Transverse colon (tissue), 4 donors: ENCODE data around the gene CRYGS. TPM values are rescaled to one million over a fixed set of nuclear protein-coding genes. Genes with fewer than 3 reads are reported as not detected.

Experiments used
- DNase-seq: peaks from one replicate; pipeline ENCODE4 v3.0.0-alpha.2; 2019
- H3K27ac ChIP-seq, 4 donors: fragments of 200-600 bp; sonication (generic); 2 replicates each; pipeline ENCODE4 v1.5.1; 2016 to 2018; ENCODE audit warnings: inconsistent platforms in 4 of 4
- H3K27me3 ChIP-seq: fragments of 200-600 bp; sonication (generic); 2 replicates; pipeline ENCODE4 v1.5.1; 2017; ENCODE audit warnings: inconsistent platforms
- H3K36me3 ChIP-seq, 4 donors: fragments of 200-600 bp; sonication (generic); 2 replicates each; pipeline ENCODE4 v1.5.1; 2017 to 2019; ENCODE audit warnings: inconsistent platforms in 4 of 4
- H3K4me1 ChIP-seq, 4 donors: fragments of 200-600 bp; sonication (generic); 2 replicates each; pipeline ENCODE4 v1.5.1; 2017 to 2020; ENCODE audit warnings: inconsistent platforms in 4 of 4
- H3K4me3 ChIP-seq, 4 donors: fragments of 200-600 bp; sonication (generic); 1 replicate in 1 of 4; 2 replicates in 3 of 4; pipeline versions ENCODE4 v1.5.1 to v1.6.1; 2017 to 2019; ENCODE audit warnings: inconsistent platforms in 4 of 4
- H3K9me3 ChIP-seq, 2 donors: fragments of 200-600 bp; sonication (generic); 2 replicates each; pipeline ENCODE4 v1.5.1; 2017 to 2019; ENCODE audit warnings: inconsistent platforms in 2 of 2
- CTCF ChIP-seq, 5 experiments: fragments of 200-600 bp in 3 of 5; fragments of 450-650 bp in 2 of 5; sonication (generic) in 3 of 5; IDR thresholded peaks; 1 replicate in 2 of 5; 2 replicates in 3 of 5; pipeline ENCODE4 v1.5.1; 2016 to 2017; ENCODE audit warnings: antibody characterized with exemption in 5 of 5, inconsistent platforms in 3 of 5, mild to moderate bottlenecking in 2 of 5, moderate library complexity in 1 of 5
- EP300 ChIP-seq: sonication (generic); formaldehyde crosslinking; IDR thresholded peaks from one replicate; pipeline ENCODE4 v1.6.1; 2017; ENCODE audit warnings: antibody characterized with exemption, low read depth
- POLR2A ChIP-seq: fragments of 450-650 bp; IDR thresholded peaks from one replicate; pipeline ENCODE4 v1.6.1; 2016; ENCODE audit warnings: antibody characterized with exemption, mild to moderate bottlenecking, moderate library complexity
- POLR2AphosphoS5 ChIP-seq, 3 donors: sonication (generic); formaldehyde crosslinking; IDR thresholded peaks; one replicate each; pipeline ENCODE4 v1.6.1; 2016; ENCODE audit warnings: antibody characterized with exemption in 3 of 3
- WGBS, 2 donors: methylation state at CpG; one replicate each; pipeline ENCODE4 v1.1.5; 2018; ENCODE audit warnings: low coverage in 1 of 2; 5-methylcytosine and 5-hydroxymethylcytosine counted together
- in situ Hi-C, 4 donors: fragments of 200-750 bp; cut with MboI; loops; one replicate each; pipeline versions ENCODE4 v1.15.0 to v1.15.1; 2017; ENCODE audit warnings: low sequenced_read_pairs in 3 of 4, low pct_ligation_motif_present in 1 of 4, low pct_unique_long_range_greater_than_20kb in 1 of 4
- intact Hi-C: fragments of 100-400 bp; cut with DNase I; formaldehyde crosslinking; loops from one replicate; pipeline ENCODE4 v1.15.1; 2023; ENCODE audit warnings: low total_unique reads
- total RNA-seq, 4 donors: library from RNA; depleted of rRNA; stranded (reverse); fragments of >200 nt; gene quantifications; one replicate each; pipeline ENCODE4 v1.1.0, GENCODE V29; 2016

The CRYGS gene
- total RNA-seq, 4 donors from 2014 or later: 2.2 to 60.7 (median 4.4) TPM; not detected in 1

- H3K4me3 ChIP-seq: no peak overlapping the region
- H3K4me1 ChIP-seq: no peaks in the 10 kb centered on the region
- in situ Hi-C loops: no loop called here
- H3K27ac ChIP-seq: no peak overlapping the region
- DNase-seq: no peak
- intact Hi-C loops: no loop called here
- no peak for TF ChIP-seq POLR2A
- H3K9me3 ChIP-seq: no peaks in the 10 kb centered on the region
- 19 to 61% methylated on average over 4 to 9 of the region's 9 CpGs for WGBS, 2 donors
- no peaks in the 10 kb centered on the region for H3K36me3 ChIP-seq
- H3K27me3 ChIP-seq: no peaks in the 10 kb centered on the region
Measured at GRCh38 chr3:186512570-186513302, 31.4 kb downstream of the CRYGS start.

GRCh38 chr3:186511702-186512101 is 32.5 kb downstream of the CRYGS start:
- 40 to 79% methylated on average over 2 to 5 of the region's 5 CpGs for WGBS, 2 donors
- no peak for DNase-seq
- H3K4me3 ChIP-seq: no peak overlapping the region
- no peaks in the 10 kb centered on the region for H3K9me3 ChIP-seq
- no peak overlapping the region for H3K27ac ChIP-seq
- no peaks in the 10 kb centered on the region for H3K27me3 ChIP-seq
- intact Hi-C loops (no loop called here), in situ Hi-C loops (no loop called here)
- TF ChIP-seq POLR2AphosphoS5 (IDR thresholded peaks at IDR 0.05): no peak
- TF ChIP-seq CTCF (IDR thresholded peaks at IDR 0.05): no peak
- no peak for TF ChIP-seq EP300
- no peak for TF ChIP-seq POLR2A
- no peaks in the 10 kb centered on the region for H3K4me1 ChIP-seq
- H3K36me3 ChIP-seq: no peaks in the 10 kb centered on the region

GRCh38 chr3:186511245-186511644 is 32.9 kb downstream of the CRYGS start:
- no peaks in the 10 kb centered on the region for H3K4me1 ChIP-seq
- intact Hi-C loops (no loop called here), in situ Hi-C loops (no loop called here)
- no peak for DNase-seq
- no peak overlapping the region for H3K4me3 ChIP-seq
- 67 to 80% methylated on average over 1 to 4 of the region's 4 CpGs for WGBS, 2 donors
- H3K27ac ChIP-seq: no peak overlapping the region
- H3K9me3 ChIP-seq: no peaks in the 10 kb centered on the region
- no peaks in the 10 kb centered on the region for H3K27me3 ChIP-seq
- TF ChIP-seq POLR2AphosphoS5 (IDR thresholded peaks at IDR 0.05) (no peak), CTCF (IDR thresholded peaks at IDR 0.05) (no peak)
- H3K36me3 ChIP-seq: no peaks in the 10 kb centered on the region

- intact Hi-C loops (no loop called here), in situ Hi-C loops (no loop called here)
- no peaks in the 10 kb centered on the region for H3K9me3 ChIP-seq
- no peak for DNase-seq
- 60 to 64% methylated on average over 4 to 9 of the region's 9 CpGs for WGBS, 2 donors
- TF ChIP-seq POLR2A: no peak
- H3K27me3 ChIP-seq: no peaks in the 10 kb centered on the region
- H3K36me3 ChIP-seq: no peaks in the 10 kb centered on the region
- H3K4me1 ChIP-seq: no peaks in the 10 kb centered on the region
- H3K4me3 ChIP-seq: no peak overlapping the region
- H3K27ac ChIP-seq: no peak overlapping the region
Measured at GRCh38 chr3:186510374-186511079, 33.7 kb downstream of the CRYGS start.

GRCh38 chr3:186509423-186509822 is 34.8 kb downstream of the CRYGS start:
- in situ Hi-C loops: no loop called here
- TF ChIP-seq POLR2A: no peak
- TF ChIP-seq EP300: no peak
- no peak for TF ChIP-seq POLR2AphosphoS5 (IDR thresholded peaks at IDR 0.05)
- no peak for TF ChIP-seq CTCF (IDR thresholded peaks at IDR 0.05)
- Histone ChIP-seq H3K27me3 (no peaks in the 10 kb centered on the region), H3K4me1 (no peaks in the 10 kb centered on the region), H3K36me3 (no peaks in the 10 kb centered on the region), H3K4me3 (no peak overlapping the region), H3K9me3 (no peaks in the 10 kb centered on the region), H3K27ac (no peak overlapping the region)
- no peak for DNase-seq
- intact Hi-C loops: no loop called here
- 77% methylated on average over 2 of the region's 2 CpGs; no CpG with 5 or more reads in 1 of the 2 donors for WGBS, 2 donors
